CD4-positive, alpha-beta T cell treated with Interleukin-1 beta for 1 hour (primary cell): ENCODE measurements around the gene HHIP.
A peak's percentile ranks its signal among the peaks of the same experiment; 100 is the strongest.

Experiments used
- DNase-seq, 2 donors: peaks; one replicate each; pipeline ENCODE4 v3.0.0-alpha.2; 2020 to 2022

The HHIP gene

GRCh38 chr4:144709793-144710525 lies 64.0 kb downstream of the HHIP start:
- no peak for DNase-seq

GRCh38 chr4:144710526-144710912 lies 64.6 kb downstream of the HHIP start:
- DNase-seq = no peak

- DNase-seq = no peak
Measured at GRCh38 chr4:144711700-144712456, 65.9 kb downstream of the HHIP start.

GRCh38 chr4:144712775-144713174 lies 66.8 kb downstream of the HHIP start:
- no peak for DNase-seq

GRCh38 chr4:144714166-144714565 lies 68.2 kb downstream of the HHIP start:
- DNase-seq = no peak

- no peak for DNase-seq
Measured at GRCh38 chr4:144715230-144715629, 69.3 kb downstream of the HHIP start.

GRCh38 chr4:144716778-144717177 lies 70.8 kb downstream of the HHIP start:
- no peak for DNase-seq

- DNase-seq = no peak
Measured at GRCh38 chr4:144718958-144719512, 73.1 kb downstream of the HHIP start.

GRCh38 chr4:144720491-144720890 lies 74.5 kb downstream of the HHIP start:
- no peak for DNase-seq

- DNase-seq = no peak
Measured at GRCh38 chr4:144721994-144722393, 76.0 kb downstream of the HHIP start.

GRCh38 chr4:144723471-144723870 lies 77.5 kb downstream of the HHIP start:
- DNase-seq = no peak

GRCh38 chr4:144729175-144729574 lies 83.2 kb downstream of the HHIP start:
- no peak for DNase-seq

GRCh38 chr4:144732584-144733428 lies 86.8 kb downstream of the HHIP start:
- no peak for DNase-seq

- DNase-seq = no peak
Measured at GRCh38 chr4:144733566-144733965, 87.6 kb downstream of the HHIP start.

GRCh38 chr4:144734522-144734921 lies 88.6 kb downstream of the HHIP start:
- no peak for DNase-seq

- DNase-seq = no peak
Measured at GRCh38 chr4:144738649-144739048, 92.7 kb downstream of the HHIP start.

GRCh38 chr4:144739511-144740033 lies 93.6 kb downstream of the HHIP start:
- no peak for DNase-seq

- no peak for DNase-seq
Measured at GRCh38 chr4:144740316-144740715, 94.4 kb downstream of the HHIP start.

GRCh38 chr4:144748814-144749555 lies 103.0 kb downstream of the HHIP start:
- DNase-seq = no peak

- DNase-seq = no peak
Measured at GRCh38 chr4:144750348-144750747, 104.4 kb downstream of the HHIP start.

GRCh38 chr4:144754562-144755410 lies 108.8 kb downstream of the HHIP start:
- DNase-seq = peak in 1 of 2 donors; percentile 1
